Gastrocnemius medialis (tissue), 4 donors: ENCODE measurements around the gene CNTRL.

ENCODE experiments used
- POLR2A ChIP-seq, 2 donors: fragments of 450-650 bp; IDR thresholded peaks; one replicate each; pipeline ENCODE4 v1.6.1; 2017; ENCODE audit warnings: antibody characterized with exemption in 2 of 2, mild to moderate bottlenecking in 2 of 2, moderate library complexity in 2 of 2
- TF ChIP-seq, protein P1 (sequence below), 5 experiments: fragments of 450-650 bp in 3 of 5; fragments of 200-600 bp in 2 of 5; sonication (generic) in 2 of 5; IDR thresholded peaks in 4 of 5; conservative IDR thresholded peaks in 1 of 5; 1 replicate in 4 of 5; 2 replicates in 1 of 5; pipeline ENCODE4 v1.5.1; 2016 to 2019; ENCODE audit warnings: antibody characterized with exemption in 5 of 5, mild to moderate bottlenecking in 3 of 5, moderate library complexity in 3 of 5

DNA sequence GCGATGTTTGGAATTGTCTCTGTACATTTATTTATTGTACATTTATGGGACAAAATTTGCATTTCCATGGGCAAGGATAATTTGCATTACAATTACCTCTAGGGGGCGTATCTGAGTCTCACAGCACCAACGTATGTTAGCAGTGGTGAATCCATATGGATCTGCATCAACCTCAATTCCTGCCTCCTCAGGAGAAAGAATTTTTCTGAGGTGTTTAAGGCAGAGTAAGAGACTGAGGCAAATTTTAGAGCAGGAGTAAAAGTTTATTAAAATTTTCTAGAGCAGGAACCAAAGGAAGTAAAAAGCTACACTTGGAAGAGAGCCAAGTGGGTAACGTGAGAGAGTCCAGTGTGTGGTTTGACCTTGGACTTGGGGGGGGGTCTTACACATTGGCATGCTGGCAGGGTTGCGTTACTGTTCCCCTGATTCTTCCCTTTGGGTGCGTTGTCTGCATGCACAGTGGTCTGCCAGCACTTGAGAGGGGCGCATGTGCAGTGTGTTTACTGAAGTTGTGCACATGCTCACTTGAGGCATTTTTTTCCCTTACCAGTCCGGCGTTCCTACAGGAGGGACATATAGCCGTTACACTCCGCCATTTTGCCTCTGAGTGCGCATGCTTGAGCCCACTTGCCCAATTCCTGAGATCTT, 147.9 kb downstream of the CNTRL start:
- TF ChIP-seq, protein P1, sequence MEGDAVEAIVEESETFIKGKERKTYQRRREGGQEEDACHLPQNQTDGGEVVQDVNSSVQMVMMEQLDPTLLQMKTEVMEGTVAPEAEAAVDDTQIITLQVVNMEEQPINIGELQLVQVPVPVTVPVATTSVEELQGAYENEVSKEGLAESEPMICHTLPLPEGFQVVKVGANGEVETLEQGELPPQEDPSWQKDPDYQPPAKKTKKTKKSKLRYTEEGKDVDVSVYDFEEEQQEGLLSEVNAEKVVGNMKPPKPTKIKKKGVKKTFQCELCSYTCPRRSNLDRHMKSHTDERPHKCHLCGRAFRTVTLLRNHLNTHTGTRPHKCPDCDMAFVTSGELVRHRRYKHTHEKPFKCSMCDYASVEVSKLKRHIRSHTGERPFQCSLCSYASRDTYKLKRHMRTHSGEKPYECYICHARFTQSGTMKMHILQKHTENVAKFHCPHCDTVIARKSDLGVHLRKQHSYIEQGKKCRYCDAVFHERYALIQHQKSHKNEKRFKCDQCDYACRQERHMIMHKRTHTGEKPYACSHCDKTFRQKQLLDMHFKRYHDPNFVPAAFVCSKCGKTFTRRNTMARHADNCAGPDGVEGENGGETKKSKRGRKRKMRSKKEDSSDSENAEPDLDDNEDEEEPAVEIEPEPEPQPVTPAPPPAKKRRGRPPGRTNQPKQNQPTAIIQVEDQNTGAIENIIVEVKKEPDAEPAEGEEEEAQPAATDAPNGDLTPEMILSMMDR (IDR thresholded peaks at IDR 0.05 in 4 of 5, conservative IDR thresholded peaks at IDR 0.05 in 1 of 5) = peak; percentile 46 to 70 (median 53)
- no peak for TF ChIP-seq POLR2A (IDR thresholded peaks at IDR 0.05)
